ENCODE data around the gene SERINC3.

Gene SERINC3

GRCh38 chr20:44504402-44505307 lies 17.2 kb downstream of the SERINC3 start:
- ChIA-PET POLR2A (interaction anchor here (0.6 kb wide), 1 partner anchor 93 kb away, joined by 3 read pairs; no protein-coding TSS in a partner anchor), CTCF (interaction anchor here (1.1 to 1.3 kb wide), 4 partner anchors 10 to 106 kb away, joined by 3 to 6 read pairs (median 4); no protein-coding TSS in a partner anchor)
- no peak for DNase-seq (ENCODE audit: low read depth, low spot score)
- no peak for TF ChIP-seq CTCF (IDR thresholded peaks at IDR 0.05; ENCODE audit: insufficient read depth, low read length, missing control alignments)
- no peak overlapping the region for H3K4me3 ChIP-seq (ENCODE audit: low read depth, low read length)

- H3K4me3 ChIP-seq (ENCODE audit: low read depth, low read length) = no peak overlapping the region
- CTCF ChIA-PET = interaction anchor here (0.9 to 1.7 kb wide), 7 partner anchors 9 to 107 kb away, joined by 3 to 8 read pairs (median 4); no protein-coding TSS in a partner anchor
- DNase-seq (ENCODE audit: low read depth, low spot score) = no peak
- POLR2A ChIA-PET = no interaction called here
- no peak for TF ChIP-seq CTCF (IDR thresholded peaks at IDR 0.05; ENCODE audit: insufficient read depth, low read length, missing control alignments)
Measured at GRCh38 chr20:44502968-44503367, 18.9 kb downstream of the SERINC3 start.

GRCh38 chr20:44501448-44501847 lies 20.4 kb downstream of the SERINC3 start:
- TF ChIP-seq CTCF (IDR thresholded peaks at IDR 0.05; ENCODE audit: insufficient read depth, low read length, missing control alignments) = no peak
- peak; percentile 91 for DNase-seq (ENCODE audit: low read depth, low spot score)
- ChIA-PET CTCF (interaction anchor here (2.1 kb wide), 1 partner anchor 9 kb away, joined by 5 read pairs; no protein-coding TSS in a partner anchor), POLR2A (no interaction called here)
- H3K4me3 ChIP-seq (ENCODE audit: low read depth, low read length) = no peak overlapping the region

- CTCF ChIA-PET = interaction anchor here (0.7 to 2.1 kb wide), 2 partner anchors 11 to 285 kb away, joined by 3 to 5 read pairs; no protein-coding TSS in a partner anchor
- no peak overlapping the region for H3K4me3 ChIP-seq (ENCODE audit: low read depth, low read length)
- POLR2A ChIA-PET = no interaction called here
- DNase-seq (ENCODE audit: low read depth, low spot score) = no peak
- TF ChIP-seq CTCF (IDR thresholded peaks at IDR 0.05; ENCODE audit: insufficient read depth, low read length, missing control alignments) = no peak
Measured at GRCh38 chr20:44500221-44500620, 21.6 kb downstream of the SERINC3 start.

- no peak for TF ChIP-seq CTCF (IDR thresholded peaks at IDR 0.05; ENCODE audit: insufficient read depth, low read length, missing control alignments)
- ChIA-PET POLR2A (no interaction called here), CTCF (interaction anchor here (1.3 to 1.6 kb wide), 2 partner anchors 21 to 79 kb away, joined by 3 read pairs; no protein-coding TSS in a partner anchor)
- H3K4me3 ChIP-seq (ENCODE audit: low read depth, low read length) = no peak overlapping the region
- no peak for DNase-seq (ENCODE audit: low read depth, low spot score)
Measured at GRCh38 chr20:44497761-44498160, 24.1 kb downstream of the SERINC3 start.

- CTCF ChIA-PET = interaction anchor here (1.3 to 1.6 kb wide), 4 partner anchors 10 to 186 kb away, joined by 3 to 4 read pairs (median 3); no protein-coding TSS in a partner anchor
- no peak for TF ChIP-seq CTCF (IDR thresholded peaks at IDR 0.05; ENCODE audit: insufficient read depth, low read length, missing control alignments)
- H3K4me3 ChIP-seq (ENCODE audit: low read depth, low read length) = no peak overlapping the region
- POLR2A ChIA-PET = no interaction called here
- DNase-seq (ENCODE audit: low read depth, low spot score) = peak; percentile 78
Measured at GRCh38 chr20:44496976-44497375, 24.9 kb downstream of the SERINC3 start.
